ENCODE measurements around the gene ERVFRD-1.

- TF ChIP-seq, protein P1, sequence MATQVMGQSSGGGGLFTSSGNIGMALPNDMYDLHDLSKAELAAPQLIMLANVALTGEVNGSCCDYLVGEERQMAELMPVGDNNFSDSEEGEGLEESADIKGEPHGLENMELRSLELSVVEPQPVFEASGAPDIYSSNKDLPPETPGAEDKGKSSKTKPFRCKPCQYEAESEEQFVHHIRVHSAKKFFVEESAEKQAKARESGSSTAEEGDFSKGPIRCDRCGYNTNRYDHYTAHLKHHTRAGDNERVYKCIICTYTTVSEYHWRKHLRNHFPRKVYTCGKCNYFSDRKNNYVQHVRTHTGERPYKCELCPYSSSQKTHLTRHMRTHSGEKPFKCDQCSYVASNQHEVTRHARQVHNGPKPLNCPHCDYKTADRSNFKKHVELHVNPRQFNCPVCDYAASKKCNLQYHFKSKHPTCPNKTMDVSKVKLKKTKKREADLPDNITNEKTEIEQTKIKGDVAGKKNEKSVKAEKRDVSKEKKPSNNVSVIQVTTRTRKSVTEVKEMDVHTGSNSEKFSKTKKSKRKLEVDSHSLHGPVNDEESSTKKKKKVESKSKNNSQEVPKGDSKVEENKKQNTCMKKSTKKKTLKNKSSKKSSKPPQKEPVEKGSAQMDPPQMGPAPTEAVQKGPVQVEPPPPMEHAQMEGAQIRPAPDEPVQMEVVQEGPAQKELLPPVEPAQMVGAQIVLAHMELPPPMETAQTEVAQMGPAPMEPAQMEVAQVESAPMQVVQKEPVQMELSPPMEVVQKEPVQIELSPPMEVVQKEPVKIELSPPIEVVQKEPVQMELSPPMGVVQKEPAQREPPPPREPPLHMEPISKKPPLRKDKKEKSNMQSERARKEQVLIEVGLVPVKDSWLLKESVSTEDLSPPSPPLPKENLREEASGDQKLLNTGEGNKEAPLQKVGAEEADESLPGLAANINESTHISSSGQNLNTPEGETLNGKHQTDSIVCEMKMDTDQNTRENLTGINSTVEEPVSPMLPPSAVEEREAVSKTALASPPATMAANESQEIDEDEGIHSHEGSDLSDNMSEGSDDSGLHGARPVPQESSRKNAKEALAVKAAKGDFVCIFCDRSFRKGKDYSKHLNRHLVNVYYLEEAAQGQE (IDR thresholded peaks at IDR 0.05; ENCODE audit: unreplicated experiment) = no peak
- TF ChIP-seq EZH2 (IDR thresholded peaks at IDR 0.05; ENCODE audit: low read depth, unreplicated experiment) (no peak), POLR2AphosphoS5 (IDR thresholded peaks at IDR 0.05; ENCODE audit: low read depth) (no peak), ETS1 (IDR thresholded peaks at IDR 0.05) (no peak), EZH2phosphoT487 (IDR thresholded peaks at IDR 0.05; ENCODE audit: unreplicated experiment) (no peak), CREB1 (CRISPR knock-in tag; IDR thresholded peaks at IDR 0.05; ENCODE audit: low read depth) (no peak), NANOG (IDR thresholded peaks at IDR 0.05; ENCODE audit: borderline replicate concordance) (no peak), JUNB (IDR thresholded peaks at IDR 0.05; ENCODE audit: unreplicated experiment) (no peak), ZNF331 (CRISPR knock-in tag; IDR thresholded peaks at IDR 0.05; ENCODE audit: low read depth) (no peak), ZNF114 (CRISPR knock-in tag; IDR thresholded peaks at IDR 0.05) (no peak), STAT1 (IDR thresholded peaks at IDR 0.05; ENCODE audit: unreplicated experiment) (no peak)
- TF ChIP-seq, protein P2, sequence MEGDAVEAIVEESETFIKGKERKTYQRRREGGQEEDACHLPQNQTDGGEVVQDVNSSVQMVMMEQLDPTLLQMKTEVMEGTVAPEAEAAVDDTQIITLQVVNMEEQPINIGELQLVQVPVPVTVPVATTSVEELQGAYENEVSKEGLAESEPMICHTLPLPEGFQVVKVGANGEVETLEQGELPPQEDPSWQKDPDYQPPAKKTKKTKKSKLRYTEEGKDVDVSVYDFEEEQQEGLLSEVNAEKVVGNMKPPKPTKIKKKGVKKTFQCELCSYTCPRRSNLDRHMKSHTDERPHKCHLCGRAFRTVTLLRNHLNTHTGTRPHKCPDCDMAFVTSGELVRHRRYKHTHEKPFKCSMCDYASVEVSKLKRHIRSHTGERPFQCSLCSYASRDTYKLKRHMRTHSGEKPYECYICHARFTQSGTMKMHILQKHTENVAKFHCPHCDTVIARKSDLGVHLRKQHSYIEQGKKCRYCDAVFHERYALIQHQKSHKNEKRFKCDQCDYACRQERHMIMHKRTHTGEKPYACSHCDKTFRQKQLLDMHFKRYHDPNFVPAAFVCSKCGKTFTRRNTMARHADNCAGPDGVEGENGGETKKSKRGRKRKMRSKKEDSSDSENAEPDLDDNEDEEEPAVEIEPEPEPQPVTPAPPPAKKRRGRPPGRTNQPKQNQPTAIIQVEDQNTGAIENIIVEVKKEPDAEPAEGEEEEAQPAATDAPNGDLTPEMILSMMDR (conservative IDR thresholded peaks at IDR 0.05; ENCODE audit: low read depth in 2 of 2) = no peak
Measured at GRCh38 chr6:11139051-11139960, 27.8 kb upstream of the ERVFRD-1 start.
